Neural cell (in vitro differentiated cells): Measurements from ENCODE around the gene PLD1.

Experiments
- CTCF ChIP-seq: fragments of 450-650 bp; IDR thresholded peaks from 2 replicates; pipeline ENCODE4 v1.5.1; 2014; ENCODE audit warnings: antibody characterized with exemption, mild to moderate bottlenecking, moderate library complexity; ENCODE audit not compliant: poor library complexity, severe bottlenecking
- EP300 ChIP-seq: fragments of 450-650 bp; conservative IDR thresholded peaks from 2 replicates; pipeline ENCODE4 v1.6.1; 2014; ENCODE audit warnings: antibody characterized with exemption, mild to moderate bottlenecking, moderate library complexity; ENCODE audit not compliant: poor library complexity, severe bottlenecking

DNA sequence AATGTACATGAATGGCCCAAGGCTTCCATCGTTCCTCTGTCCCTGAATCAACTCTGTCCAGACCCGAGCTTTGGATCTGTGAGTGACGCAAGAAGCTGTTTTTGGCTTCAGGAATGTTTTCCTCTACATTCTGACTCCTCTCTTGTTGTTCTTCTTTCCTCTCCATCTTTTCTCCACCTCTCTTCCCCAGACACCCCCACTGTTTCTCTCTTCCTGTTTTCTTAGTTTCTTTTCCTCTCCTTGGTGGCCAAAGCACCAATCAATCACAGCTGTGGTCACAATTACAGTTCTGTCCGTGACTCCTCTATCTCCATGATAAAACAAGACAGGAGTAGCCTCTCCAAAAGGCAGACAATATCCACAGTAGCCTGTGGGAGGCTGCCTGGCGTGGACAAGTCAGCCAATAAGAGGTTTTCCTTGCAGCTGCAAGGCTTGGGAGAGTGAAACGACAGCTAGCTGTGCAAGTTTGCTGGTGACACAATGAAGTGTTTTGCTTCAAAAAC is 28.0 kb upstream of the PLD1 start:
- TF ChIP-seq EP300: no peak
- TF ChIP-seq CTCF: no peak
